DMS79 (cell line): ENCODE data around the gene PEX10.

Source experiments
- DNase-seq: peaks from one replicate; lab custom pipeline; 2025; lab: John Stamatoyannopoulos, UW

Gene PEX10

DNA sequence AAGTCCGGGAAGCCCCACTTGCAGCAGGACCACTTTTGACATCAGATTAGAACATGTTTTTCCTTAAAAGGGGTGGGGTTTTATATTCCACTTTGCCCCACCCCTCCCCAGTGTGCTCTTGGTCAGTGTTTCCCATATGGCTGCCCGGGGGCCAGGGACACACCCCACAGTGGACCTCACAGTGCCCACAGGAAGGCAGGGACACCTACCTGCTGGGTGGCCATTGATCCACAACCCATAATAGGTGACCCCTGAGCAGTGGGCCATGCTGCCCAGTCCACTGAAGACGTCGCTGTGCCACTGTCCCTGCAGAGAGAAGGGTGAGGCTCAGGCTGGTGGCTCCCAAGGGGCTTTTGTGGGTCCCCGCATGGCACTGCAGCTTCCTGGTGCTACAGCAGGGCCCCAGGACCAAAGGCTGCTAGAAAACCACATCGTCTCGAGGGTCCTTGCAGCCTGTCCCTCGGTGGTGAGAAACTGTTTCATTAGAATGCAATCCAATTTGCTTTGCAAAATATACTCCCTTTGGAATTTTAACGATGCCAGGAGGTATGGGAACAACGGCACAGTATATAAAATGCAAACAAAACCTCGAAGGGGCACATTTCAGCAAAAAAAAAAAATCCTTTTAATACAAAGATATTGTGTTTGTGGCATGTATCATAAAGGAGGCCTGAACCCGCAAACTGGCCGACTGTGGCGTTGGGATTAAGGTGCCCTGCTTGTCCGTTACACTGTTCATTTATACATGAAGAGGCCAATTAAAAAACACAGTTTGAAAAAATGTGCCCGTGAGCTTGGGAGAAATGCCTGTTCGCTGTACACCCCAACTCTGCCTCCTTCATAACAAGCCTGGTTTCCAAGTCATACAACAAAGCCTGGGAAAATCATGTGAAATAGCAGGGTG, 37.9 kb downstream of the PEX10 start:
- DNase-seq, result no peak

DNA sequence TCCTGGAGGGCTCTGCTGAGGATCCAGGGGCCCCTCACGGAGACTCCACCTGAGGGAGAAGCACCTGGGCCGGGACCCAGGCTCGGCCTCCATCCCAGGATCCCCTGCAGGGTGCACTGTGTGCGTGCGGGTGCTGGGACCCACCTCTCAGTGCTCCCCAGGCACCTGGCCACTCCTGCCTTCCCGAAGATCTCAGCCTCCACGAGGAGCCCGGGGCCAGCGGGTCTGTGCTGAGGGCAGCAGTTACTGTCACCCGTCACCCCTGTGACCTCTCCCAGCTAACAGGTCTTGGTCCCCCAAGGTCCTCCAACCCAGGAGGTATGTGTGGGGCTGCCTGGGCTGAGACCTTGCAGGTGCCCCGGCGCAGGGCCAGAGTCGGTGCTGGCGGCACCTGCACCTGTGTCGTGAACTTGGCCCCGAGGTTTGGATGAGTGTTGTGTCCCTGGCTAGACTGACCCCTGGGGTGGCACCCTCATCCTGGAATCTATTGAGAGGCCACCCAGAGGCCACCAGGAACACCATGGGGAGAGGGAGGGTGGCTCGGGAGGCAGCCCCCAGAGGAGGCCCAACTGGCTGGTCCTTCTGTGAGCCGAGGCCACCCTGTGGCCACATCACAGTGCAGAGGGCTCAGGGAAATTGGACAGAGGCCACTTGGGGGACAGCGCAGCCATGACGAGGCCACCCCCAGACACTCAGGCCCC, 38.7 kb downstream of the PEX10 start:
- no peak for DNase-seq

GRCh38 chr1:2372551-2373490, 39.5 kb downstream of the PEX10 start:
- no peak for DNase-seq

DNA sequence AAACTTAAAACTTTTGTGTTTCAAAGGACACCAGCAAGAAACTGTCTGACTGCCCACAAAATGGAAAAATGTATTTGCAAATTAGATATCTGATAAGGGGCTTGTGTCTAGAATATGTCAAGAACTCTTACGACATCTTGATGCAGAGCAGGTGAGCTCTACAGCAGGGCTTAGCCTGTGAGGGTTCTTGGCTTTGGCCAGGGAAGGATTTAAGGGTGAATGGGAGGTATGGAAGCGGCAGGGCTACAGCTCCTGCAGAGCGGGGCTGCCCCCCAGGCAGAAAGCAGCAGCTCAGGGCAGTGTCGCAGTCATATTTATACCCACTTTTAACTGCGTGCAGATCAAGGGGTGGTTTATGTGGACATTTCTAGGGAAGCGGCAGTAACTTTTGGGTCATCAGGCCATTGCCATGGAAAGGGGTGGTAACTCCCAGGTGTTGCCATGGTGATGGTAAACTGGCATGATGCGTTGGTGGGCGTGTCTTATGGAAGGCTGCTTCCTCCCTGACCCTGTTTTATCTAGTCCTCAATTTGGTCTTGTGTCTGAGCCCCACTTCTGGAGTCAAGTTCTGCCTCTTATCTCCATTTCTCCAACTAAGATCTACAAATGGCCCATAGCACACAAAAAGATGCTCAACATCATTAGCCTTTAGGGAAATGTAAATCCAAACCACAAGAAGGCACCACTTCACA, 44.2 kb downstream of the PEX10 start:
- no peak for DNase-seq

- no peak for DNase-seq
Measured at GRCh38 chr1:2363847-2364513, 48.4 kb downstream of the PEX10 start.

GRCh38 chr1:2360588-2361364, 51.6 kb downstream of the PEX10 start:
- no peak for DNase-seq

DNA sequence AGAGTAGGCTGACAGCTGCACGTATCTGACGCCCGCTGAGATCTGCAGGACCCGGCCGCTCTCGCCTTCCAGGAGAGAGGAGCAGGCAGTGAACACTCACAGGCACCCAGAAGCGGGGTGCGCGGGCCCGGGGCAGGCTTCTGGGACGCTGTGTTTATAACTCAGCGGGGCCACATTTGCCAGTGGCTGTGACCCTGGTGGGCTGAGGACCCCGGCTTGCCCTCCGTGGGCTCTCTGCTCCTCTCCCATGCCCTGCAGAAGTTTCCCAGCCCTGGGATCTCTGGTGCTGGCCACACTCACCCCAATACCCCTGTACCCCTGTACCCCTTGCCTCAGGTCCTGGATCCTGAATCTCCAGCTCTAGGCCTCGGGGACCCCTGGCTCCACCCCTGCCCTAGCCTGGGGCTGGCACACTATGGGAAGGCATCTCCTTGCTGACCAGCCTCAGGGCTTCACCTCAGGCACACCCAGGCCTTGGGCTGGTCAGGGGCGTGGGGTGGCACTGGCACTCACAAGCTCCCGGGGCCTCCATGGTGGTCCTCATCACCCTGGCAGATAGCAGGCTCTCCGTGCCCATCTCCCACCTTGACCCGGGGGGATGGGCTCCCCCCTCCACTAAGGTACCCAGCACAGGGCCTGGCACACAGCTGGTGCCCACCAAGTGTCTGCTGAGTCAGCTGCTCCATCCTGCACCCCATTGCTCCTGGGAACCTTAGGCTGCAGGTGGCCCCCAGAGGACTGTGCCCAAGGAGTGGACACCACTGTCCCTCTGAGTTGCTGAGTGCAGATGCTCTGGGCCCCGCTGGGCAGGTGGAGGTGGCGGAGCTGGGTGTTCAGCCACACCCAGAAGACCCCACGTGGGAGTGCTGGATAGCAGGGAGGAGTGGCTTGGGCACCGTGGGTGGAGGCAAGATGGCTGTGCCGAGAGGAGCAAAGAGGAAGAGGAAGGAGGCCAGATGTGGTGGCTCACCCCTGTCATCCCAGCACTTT, 53.4 kb downstream of the PEX10 start:
- DNase-seq, result no peak

- no peak for DNase-seq
Measured at GRCh38 chr1:2358072-2358471, 54.3 kb downstream of the PEX10 start.

DNA sequence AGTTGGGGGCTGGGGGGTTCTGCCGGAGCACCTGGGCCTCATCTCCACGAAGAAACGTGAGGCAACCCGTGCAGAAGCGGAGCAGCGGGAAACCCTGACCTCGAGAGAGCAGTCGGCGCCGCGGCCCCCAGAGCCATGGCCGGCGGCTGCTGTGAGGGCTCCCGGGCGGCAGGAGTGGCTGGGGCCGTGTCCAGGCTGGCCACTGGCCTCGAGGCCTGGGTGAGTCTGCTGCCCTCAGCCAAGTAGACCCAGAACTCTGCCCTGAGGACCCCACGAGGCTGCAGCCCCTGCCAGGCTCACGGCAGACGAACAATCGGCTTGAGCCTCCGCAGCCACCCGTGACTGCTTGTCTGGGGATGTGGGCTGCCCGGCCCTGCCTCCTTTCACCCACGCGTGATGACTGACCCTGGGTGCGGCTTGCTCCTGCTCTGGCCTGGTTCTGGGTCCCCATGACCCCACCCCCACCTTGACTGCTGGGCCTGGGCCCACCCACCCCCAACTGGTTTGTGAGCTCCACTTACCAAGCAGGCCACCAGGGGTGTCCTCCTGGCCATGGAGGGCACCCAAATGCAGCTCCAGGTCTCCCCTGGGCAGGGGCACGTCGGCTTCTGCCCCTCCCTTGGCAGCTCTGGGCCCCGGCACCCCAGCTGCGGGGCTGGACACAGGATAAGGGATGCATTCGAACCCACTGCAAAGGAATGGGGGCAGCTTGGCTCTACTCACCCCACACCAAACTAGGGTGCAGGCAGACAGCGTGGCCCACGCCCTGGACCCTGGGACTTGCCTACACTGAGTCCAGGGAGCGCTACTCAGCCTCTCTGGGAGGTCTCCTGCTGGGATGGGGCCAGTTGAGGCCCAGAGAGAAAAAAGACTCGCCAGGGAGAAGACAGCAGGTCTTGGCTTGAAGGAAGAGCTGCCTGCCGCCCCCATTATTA, 55.2 kb downstream of the PEX10 start:
- DNase-seq, result no peak

GRCh38 chr1:2356401-2356800, 56.0 kb downstream of the PEX10 start:
- no peak for DNase-seq

DNA sequence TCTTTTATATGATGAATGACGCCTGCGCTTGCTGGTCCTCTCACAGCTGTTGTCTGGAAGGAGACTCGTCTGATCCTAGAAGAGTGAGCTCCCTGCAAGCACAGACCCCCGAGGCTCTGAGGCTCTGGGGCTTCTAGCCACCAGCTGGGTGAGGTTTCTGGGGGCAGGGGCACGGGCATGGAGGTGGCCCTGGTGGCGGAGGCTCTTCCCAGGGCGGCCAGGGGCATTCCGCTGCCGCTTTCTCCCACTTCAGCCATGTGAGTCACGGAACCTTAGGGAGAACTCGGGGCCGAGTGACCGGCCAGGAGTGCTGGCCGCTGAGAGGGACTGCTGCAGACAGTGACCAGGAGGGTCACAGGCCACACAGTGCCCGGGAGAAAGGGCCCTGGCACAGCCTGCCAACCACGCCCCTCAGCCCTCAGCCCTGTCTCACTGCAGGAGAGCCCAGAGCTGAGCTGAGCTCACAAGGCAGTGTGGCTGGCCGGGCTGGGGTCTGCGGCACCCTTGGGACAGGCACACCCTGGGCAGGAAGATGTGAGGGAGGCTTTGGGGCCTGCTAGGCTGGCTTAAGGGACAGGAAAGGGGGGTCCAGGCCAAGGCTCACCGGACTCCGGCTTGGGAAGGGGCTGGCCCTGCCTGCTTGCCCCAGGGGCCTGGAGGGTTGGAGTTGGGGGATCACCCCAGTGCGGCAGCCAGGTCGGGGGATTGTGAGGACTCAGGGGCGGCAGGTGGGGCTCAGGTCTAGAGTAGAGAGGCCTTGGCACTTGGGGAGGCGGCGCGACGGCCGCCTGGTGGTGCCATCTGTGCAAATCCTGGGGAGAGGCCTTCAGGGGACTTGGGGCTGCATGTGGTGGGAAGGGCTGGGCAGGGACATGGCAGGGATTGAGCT, 56.7 kb downstream of the PEX10 start:
- no peak for DNase-seq

DNA sequence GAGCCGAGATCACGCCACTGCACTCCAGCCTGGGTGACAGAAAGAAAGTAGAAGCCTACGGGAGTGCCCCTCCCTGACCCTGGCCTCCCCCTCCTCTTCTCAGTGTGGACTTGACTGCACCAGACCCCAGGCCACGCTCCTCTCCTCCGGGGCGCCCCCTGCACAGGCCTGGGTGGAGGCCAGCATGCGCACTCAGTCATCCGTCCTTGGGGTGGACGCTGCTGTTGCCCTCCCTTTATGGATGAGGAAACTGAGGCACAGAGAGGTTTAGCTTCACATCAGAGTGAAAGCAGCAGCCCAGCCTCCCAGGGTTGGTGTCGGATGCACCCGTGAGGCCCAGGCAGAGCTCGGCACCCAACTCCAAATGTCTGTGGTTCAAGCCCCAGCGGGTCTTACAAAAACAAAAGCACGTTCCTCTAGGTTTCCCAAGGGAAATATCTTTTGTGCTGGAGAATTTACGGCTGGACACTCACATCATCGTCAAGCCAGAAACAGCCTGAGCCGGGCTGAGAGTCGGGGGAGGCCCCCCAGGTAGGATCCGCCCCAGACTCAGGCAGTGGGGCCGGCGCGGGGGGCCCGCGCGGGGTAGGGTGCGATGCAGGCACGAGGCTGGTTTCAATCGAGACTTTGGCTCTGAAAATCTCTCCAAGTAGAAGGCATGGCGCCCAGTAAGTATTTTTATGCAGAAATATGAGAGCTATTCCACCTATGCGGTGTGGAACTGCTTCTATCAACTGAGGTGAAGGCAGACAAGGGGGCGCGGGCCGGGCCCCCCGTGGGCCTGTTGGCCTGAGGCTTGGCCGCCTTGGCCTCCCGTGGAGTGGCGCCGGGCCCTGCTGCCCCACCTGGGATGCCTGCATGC, 57.6 kb downstream of the PEX10 start:
- DNase-seq, result no peak
